ENCODE measurements around the gene RBM18.

DNA sequence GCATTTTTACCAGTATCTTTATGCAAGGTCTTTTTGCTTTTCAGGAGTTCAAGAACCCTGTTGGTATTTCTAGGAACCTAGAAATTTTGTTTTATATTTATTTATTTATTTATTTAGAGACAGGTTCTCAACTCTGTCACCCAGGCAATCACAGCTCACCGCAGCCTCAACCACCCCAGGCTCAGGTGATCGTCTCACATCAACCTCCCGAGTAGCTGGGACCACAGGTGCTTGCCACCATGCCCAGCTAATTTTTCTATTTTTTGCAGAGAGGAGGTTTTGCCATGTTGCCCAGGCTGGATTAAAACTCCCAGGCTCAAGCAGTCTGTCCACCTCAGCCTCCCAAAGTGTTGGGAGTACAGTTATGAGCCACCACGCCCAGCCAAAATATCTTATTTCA, 68.8 kb downstream of the RBM18 start:
- TF ChIP-seq CTCF (IDR thresholded peaks at IDR 0.05; ENCODE audit: low read depth, low read length) (no peak), EZH2phosphoT487 (IDR thresholded peaks at IDR 0.05; ENCODE audit: low read depth) (no peak)

All from OCI-LY3 (cell line).